Measurements from ENCODE around the gene PRKG1.

- TF ChIP-seq CTCF (IDR thresholded peaks at IDR 0.05) (no peak), POLR2A (IDR thresholded peaks at IDR 0.05) (no peak)
These were observed 764.2 kb downstream of the PRKG1 start for GRCh38 chr10:51838471-51838870.
